DND-41 (cell line): ENCODE data around the gene FKRP.
A peak's percentile ranks its signal among the peaks of the same experiment; 100 is the strongest.

Source experiments
- ATAC-seq: fragments of 200-7000 bp; cut with Tn5 transposase; 3 replicates; pipeline ENCODE4 v1.9.1; 2021; ENCODE audit warnings: low read depth; ENCODE audit not compliant: insufficient read depth
- DNase-seq: peaks from one replicate; pipeline ENCODE4 v3.0.0-alpha.2; 2020
- H2AFZ ChIP-seq: 2 replicates; pipeline ENCODE4 v1.6.0; 2012; ENCODE audit warnings: low read depth, low read length
- H3K27ac ChIP-seq: 2 replicates; pipeline ENCODE4 v1.5.1; 2012; ENCODE audit warnings: low read length, inconsistent platforms
- H3K27me3 ChIP-seq: fragments of 200-600 bp; sonication (generic); 2 replicates; pipeline ENCODE4 v1.6.0; 2012; ENCODE audit warnings: low read length, mild to moderate bottlenecking, inconsistent platforms; ENCODE audit not compliant: insufficient read depth, poor library complexity
- H3K36me3 ChIP-seq: 2 replicates; pipeline ENCODE4 v1.5.1; 2012; ENCODE audit warnings: low read length, inconsistent platforms; ENCODE audit not compliant: insufficient read depth
- H3K4me1 ChIP-seq: 2 replicates; pipeline ENCODE4 v1.5.1; 2012; ENCODE audit warnings: mild to moderate bottlenecking, low read length; ENCODE audit not compliant: insufficient read depth
- H3K4me2 ChIP-seq: 2 replicates; pipeline ENCODE4 v1.6.0; 2012; ENCODE audit warnings: mild to moderate bottlenecking, moderate library complexity, low read length, inconsistent platforms; ENCODE audit not compliant: insufficient read depth
- H3K4me3 ChIP-seq, 2 experiments: fragments of 200-600 bp in 1 of 2; shearing (Covaris generic) in 1 of 2; 2 replicates each; pipeline ENCODE4 v1.5.1; 2012 to 2016; ENCODE audit warnings: inconsistent platforms in 2 of 2, low read length in 2 of 2, mild to moderate bottlenecking in 2 of 2, low read depth in 1 of 2, moderate library complexity in 1 of 2
- H3K79me2 ChIP-seq: 2 replicates; pipeline ENCODE4 v1.6.0; 2012; ENCODE audit warnings: low read length, inconsistent platforms; ENCODE audit not compliant: insufficient read depth
- H3K9ac ChIP-seq: 2 replicates; pipeline ENCODE4 v1.6.0; 2012; ENCODE audit warnings: low read depth, mild to moderate bottlenecking, inconsistent platforms, low read length, moderate library complexity
- H3K9me3 ChIP-seq: 2 replicates; pipeline ENCODE4 v1.5.1; 2012; ENCODE audit warnings: low read length, moderate library complexity, mild to moderate bottlenecking, inconsistent platforms; ENCODE audit not compliant: insufficient read depth, severe bottlenecking
- H4K20me1 ChIP-seq: 2 replicates; pipeline ENCODE4 v1.6.0; 2012; ENCODE audit warnings: low read length; ENCODE audit not compliant: insufficient read depth
- EZH2 ChIP-seq: IDR thresholded peaks from 3 replicates; pipeline ENCODE4 v1.6.1; 2012; ENCODE audit warnings: borderline replicate concordance, low read depth, mild to moderate bottlenecking, moderate library complexity, low read length, inconsistent platforms; ENCODE audit not compliant: severe bottlenecking
- TF ChIP-seq, protein P1 (sequence below): IDR thresholded peaks from 2 replicates; pipeline ENCODE4 v1.5.1; 2012; ENCODE audit warnings: borderline replicate concordance, low read length, moderate library complexity, mild to moderate bottlenecking; ENCODE audit not compliant: poor library complexity, severe bottlenecking; ENCODE audit errors: extremely low read depth

Gene FKRP

DNA sequence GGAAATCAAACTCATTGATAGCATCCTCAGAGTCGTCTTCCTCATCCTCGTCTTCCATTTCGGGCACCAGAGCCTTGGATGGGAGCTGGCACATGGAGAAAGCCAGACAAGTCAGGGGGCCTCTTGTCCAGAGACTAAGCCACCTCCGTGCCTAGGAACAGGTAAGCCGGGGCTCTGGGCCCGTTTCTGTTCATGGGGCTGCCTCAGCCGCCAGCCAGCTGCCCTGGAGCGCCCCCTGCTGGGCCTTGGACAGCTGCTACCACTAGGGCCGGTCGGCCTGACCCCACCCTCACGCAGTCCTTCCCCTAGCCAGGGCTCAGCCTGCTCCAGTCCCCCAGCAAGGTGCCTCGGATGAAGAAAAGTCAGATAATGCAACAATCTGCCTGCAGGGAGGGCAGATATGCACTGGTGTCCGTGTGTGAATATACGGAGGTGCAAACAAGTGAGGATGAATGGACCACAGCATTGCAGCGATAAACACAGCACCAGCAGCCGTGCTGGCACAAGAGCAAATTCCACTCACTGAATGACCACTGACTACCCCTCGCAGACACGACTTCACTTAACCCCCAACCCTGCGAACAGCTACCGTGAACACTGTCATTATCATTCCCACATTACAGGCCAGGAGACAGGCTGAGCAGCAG is 17.0 kb upstream of the FKRP start:
- H3K4me1 ChIP-seq, result no peaks in the 10 kb centered on the region
- H3K9me3 ChIP-seq, result no peaks in the 10 kb centered on the region
- H3K4me3 ChIP-seq, result no peak overlapping the region
- peaks cover 60% of the 10 kb centered on the region for H3K79me2 ChIP-seq
- H4K20me1 ChIP-seq, result peaks cover 88% of the 10 kb centered on the region
- TF ChIP-seq, protein P1, sequence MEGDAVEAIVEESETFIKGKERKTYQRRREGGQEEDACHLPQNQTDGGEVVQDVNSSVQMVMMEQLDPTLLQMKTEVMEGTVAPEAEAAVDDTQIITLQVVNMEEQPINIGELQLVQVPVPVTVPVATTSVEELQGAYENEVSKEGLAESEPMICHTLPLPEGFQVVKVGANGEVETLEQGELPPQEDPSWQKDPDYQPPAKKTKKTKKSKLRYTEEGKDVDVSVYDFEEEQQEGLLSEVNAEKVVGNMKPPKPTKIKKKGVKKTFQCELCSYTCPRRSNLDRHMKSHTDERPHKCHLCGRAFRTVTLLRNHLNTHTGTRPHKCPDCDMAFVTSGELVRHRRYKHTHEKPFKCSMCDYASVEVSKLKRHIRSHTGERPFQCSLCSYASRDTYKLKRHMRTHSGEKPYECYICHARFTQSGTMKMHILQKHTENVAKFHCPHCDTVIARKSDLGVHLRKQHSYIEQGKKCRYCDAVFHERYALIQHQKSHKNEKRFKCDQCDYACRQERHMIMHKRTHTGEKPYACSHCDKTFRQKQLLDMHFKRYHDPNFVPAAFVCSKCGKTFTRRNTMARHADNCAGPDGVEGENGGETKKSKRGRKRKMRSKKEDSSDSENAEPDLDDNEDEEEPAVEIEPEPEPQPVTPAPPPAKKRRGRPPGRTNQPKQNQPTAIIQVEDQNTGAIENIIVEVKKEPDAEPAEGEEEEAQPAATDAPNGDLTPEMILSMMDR, result peak; percentile 93
- TF ChIP-seq EZH2, result no peak
- H3K27ac ChIP-seq, result no peak overlapping the region; the same call in 1 of the 2 replicates
- H2AFZ ChIP-seq, result no peak overlapping the region
- H3K36me3 ChIP-seq, result peaks cover 100% of the 10 kb centered on the region
- no peak overlapping the region for H3K4me2 ChIP-seq
- ATAC-seq (peak; percentile 89), DNase-seq (peak; percentile 70)
- H3K9ac ChIP-seq, result no peak overlapping the region
- no peaks in the 10 kb centered on the region for H3K27me3 ChIP-seq

GRCh38 chr19:46729696-46730095 is 16.2 kb upstream of the FKRP start:
- Histone ChIP-seq H3K4me3 (no peak overlapping the region), H2AFZ (no peak overlapping the region), H3K27ac (no peak overlapping the region), H3K9ac (no peak overlapping the region), H3K79me2 (peaks cover 67% of the 10 kb centered on the region), H4K20me1 (peaks cover 87% of the 10 kb centered on the region), H3K4me1 (no peaks in the 10 kb centered on the region), H3K4me2 (no peak overlapping the region), H3K27me3 (no peaks in the 10 kb centered on the region), H3K9me3 (no peaks in the 10 kb centered on the region), H3K36me3 (peaks cover 99% of the 10 kb centered on the region)
- no peak for ATAC-seq
- DNase-seq, result no peak
- TF ChIP-seq, protein P1, result no peak
- TF ChIP-seq EZH2, result no peak

GRCh38 chr19:46730187-46730586 is 15.7 kb upstream of the FKRP start:
- Histone ChIP-seq H3K79me2 (peaks cover 71% of the 10 kb centered on the region), H3K9me3 (no peaks in the 10 kb centered on the region), H3K27me3 (no peaks in the 10 kb centered on the region), H3K4me2 (no peak overlapping the region), H3K4me3 (no peak overlapping the region), H2AFZ (no peak overlapping the region), H3K36me3 (peaks cover 98% of the 10 kb centered on the region), H3K27ac (no peak overlapping the region), H4K20me1 (peaks cover 86% of the 10 kb centered on the region), H3K9ac (no peak overlapping the region), H3K4me1 (no peaks in the 10 kb centered on the region)
- DNase-seq, result no peak
- TF ChIP-seq, protein P1, result no peak
- no peak for TF ChIP-seq EZH2
- ATAC-seq, result no peak
